IMR-90 (cell line): ENCODE measurements around the gene RHOH.

ENCODE experiments used
- CTCF ChIP-seq: conservative IDR thresholded peaks from 2 replicates; pipeline ENCODE4 v1.5.1; 2012; ENCODE audit warnings: mild to moderate bottlenecking, low read depth, low read length, improper control_type of control experiment
- FOS ChIP-seq: fragments of 150-350 bp; IDR thresholded peaks from 2 replicates; pipeline ENCODE4 v1.6.1; 2016; ENCODE audit warnings: low read depth, low read length
- POLR2A ChIP-seq: IDR thresholded peaks from 2 replicates; pipeline ENCODE4 v1.6.1; 2012; ENCODE audit warnings: mild to moderate bottlenecking, low read depth, low read length
- RCOR1 ChIP-seq: IDR thresholded peaks from 2 replicates; pipeline ENCODE4 v1.6.1; 2012; ENCODE audit warnings: mild to moderate bottlenecking, low read length, improper control_type of control experiment; ENCODE audit not compliant: insufficient replicate concordance
- TF ChIP-seq, protein P1 (sequence below): fragments of 150-350 bp; IDR thresholded peaks from 2 replicates; pipeline ENCODE4 v1.6.1; 2017; ENCODE audit warnings: mild to moderate bottlenecking, antibody characterized with exemption, low read length, low read depth

DNA sequence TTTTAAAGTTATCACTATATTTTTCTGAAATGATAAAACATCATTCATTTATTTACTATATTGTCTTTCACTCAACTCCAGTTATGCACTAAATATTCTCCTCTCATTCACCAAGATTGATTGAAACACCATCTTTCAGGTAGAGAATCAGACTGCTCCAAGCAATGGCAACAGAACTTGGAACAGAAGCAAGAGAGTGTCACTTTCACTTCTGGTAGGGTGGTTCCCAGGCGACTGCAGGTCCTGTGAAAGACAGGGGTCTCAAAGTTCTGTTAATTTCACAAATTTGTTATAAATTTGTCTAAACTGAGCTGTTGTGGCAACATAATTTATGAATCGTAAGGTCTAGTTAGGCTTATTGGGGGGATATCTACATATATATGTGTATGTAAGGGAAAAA, 47.8 kb downstream of the RHOH start:
- no peak for TF ChIP-seq CTCF
- no peak for TF ChIP-seq POLR2A
- no peak for TF ChIP-seq RCOR1
- TF ChIP-seq, protein P1, sequence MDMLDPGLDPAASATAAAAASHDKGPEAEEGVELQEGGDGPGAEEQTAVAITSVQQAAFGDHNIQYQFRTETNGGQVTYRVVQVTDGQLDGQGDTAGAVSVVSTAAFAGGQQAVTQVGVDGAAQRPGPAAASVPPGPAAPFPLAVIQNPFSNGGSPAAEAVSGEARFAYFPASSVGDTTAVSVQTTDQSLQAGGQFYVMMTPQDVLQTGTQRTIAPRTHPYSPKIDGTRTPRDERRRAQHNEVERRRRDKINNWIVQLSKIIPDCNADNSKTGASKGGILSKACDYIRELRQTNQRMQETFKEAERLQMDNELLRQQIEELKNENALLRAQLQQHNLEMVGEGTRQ: no peak
- TF ChIP-seq FOS: no peak
